GM23248 (cell line): ENCODE results near the gene MAFB. TPM values are rescaled to one million over a fixed set of nuclear protein-coding genes. Genes with fewer than 3 reads are reported as not detected.

Source experiments
- DNase-seq: peaks from one replicate; pipeline ENCODE4 v3.0.0-alpha.2; 2015
- H2AFZ ChIP-seq: fragments of 200-600 bp; sonication (generic); 2 replicates; pipeline ENCODE4 v1.6.1; 2016; ENCODE audit warnings: antibody characterized with exemption
- H3F3A ChIP-seq: fragments of 200-600 bp; sonication (generic); 2 replicates; pipeline ENCODE4 v1.6.1; 2016; ENCODE audit warnings: mild to moderate bottlenecking, antibody characterized with exemption, mixed run types; ENCODE audit not compliant: insufficient read depth
- H3K27ac ChIP-seq: fragments of 200-600 bp; sonication (generic); 2 replicates; pipeline ENCODE4 v1.5.1; 2016; ENCODE audit warnings: mild to moderate bottlenecking
- H3K27me3 ChIP-seq: fragments of 200-600 bp; sonication (generic); replicated peaks from 2 replicates; pipeline ENCODE4 v1.6.1; 2016; ENCODE audit warnings: mild to moderate bottlenecking; ENCODE audit not compliant: insufficient read depth
- H3K36me3 ChIP-seq: fragments of 200-600 bp; sonication (generic); 2 replicates; pipeline ENCODE4 v1.6.1; 2016; ENCODE audit warnings: low read depth, mild to moderate bottlenecking
- H3K4me1 ChIP-seq: fragments of 200-600 bp; sonication (generic); 2 replicates; pipeline ENCODE4 v1.6.1; 2016; ENCODE audit warnings: mild to moderate bottlenecking; ENCODE audit not compliant: insufficient read depth
- H3K4me2 ChIP-seq: fragments of 200-600 bp; sonication (generic); one replicate; pipeline ENCODE4 v1.6.1; 2016; ENCODE audit warnings: mild to moderate bottlenecking; ENCODE audit not compliant: unreplicated experiment
- H3K4me3 ChIP-seq: fragments of 200-600 bp; sonication (generic); 2 replicates; pipeline ENCODE4 v1.5.1; 2016; ENCODE audit warnings: mild to moderate bottlenecking
- H3K79me2 ChIP-seq: fragments of 200-600 bp; sonication (generic); 2 replicates; pipeline ENCODE4 v1.6.1; 2016; ENCODE audit warnings: mild to moderate bottlenecking; ENCODE audit not compliant: insufficient read depth
- H3K9ac ChIP-seq: fragments of 200-600 bp; sonication (generic); 2 replicates; pipeline ENCODE4 v1.6.1; 2016; ENCODE audit warnings: mild to moderate bottlenecking
- H3K9me2 ChIP-seq: fragments of 200-600 bp; sonication (generic); 2 replicates; pipeline ENCODE4 v1.6.1; 2016; ENCODE audit warnings: mixed run types, mild to moderate bottlenecking, moderate library complexity; ENCODE audit not compliant: insufficient read depth
- H3K9me3 ChIP-seq: fragments of 200-600 bp; sonication (generic); one replicate; pipeline ENCODE4 v1.6.1; 2017; ENCODE audit warnings: low read depth
- H4K20me1 ChIP-seq: fragments of 200-600 bp; sonication (generic); 2 replicates; pipeline ENCODE4 v1.6.0; 2016; ENCODE audit not compliant: insufficient read depth
- EZH2 ChIP-seq: fragments of 200-600 bp; sonication (generic); IDR thresholded peaks from 2 replicates; pipeline ENCODE4 v1.6.1; 2018; ENCODE audit warnings: antibody characterized with exemption, mild to moderate bottlenecking; ENCODE audit not compliant: insufficient read depth, poor library complexity, severe bottlenecking
- EZH2phosphoT487 ChIP-seq: fragments of 200-600 bp; sonication (generic); IDR thresholded peaks from 2 replicates; pipeline ENCODE4 v1.6.1; 2018; ENCODE audit warnings: antibody characterized with exemption, moderate library complexity, mild to moderate bottlenecking, low read depth; ENCODE audit not compliant: insufficient read depth
- WGBS, 2 experiments: methylation state at CpG; one replicate each; pipeline ENCODE4 v1.1.6; 2015 to 2017; ENCODE audit warnings: low lambda C conversion rate in 2 of 2, low coverage in 1 of 2; ENCODE audit errors: missing lambda C conversion rate in 2 of 2; 5-methylcytosine and 5-hydroxymethylcytosine counted together
- in situ Hi-C: fragments of 300-500 bp; cut with MboI; formaldehyde crosslinking; loops from 2 replicates; pipeline ENCODE4 v1.15.0; 2020
- polyA plus RNA-seq: library from polyadenylated mRNA; unstranded; fragments of >200 nt; fragmentation: Nextera tagmentation; extraction: Ambion mirVana; gene quantifications from 2 replicates; pipeline ENCODE4 v1.2.1, GENCODE V29; 2016
- total RNA-seq: library from RNA; depleted of rRNA; stranded (reverse); fragments of >200 nt; shearing (Covaris generic); gene quantifications from 2 replicates; pipeline ENCODE4 v1.2.3, GENCODE V29; 2014

Gene MAFB
- total and polyA plus RNA-seq, 2 experiments from 2014 or later, result 1.9 to 3.8 TPM

DNA sequence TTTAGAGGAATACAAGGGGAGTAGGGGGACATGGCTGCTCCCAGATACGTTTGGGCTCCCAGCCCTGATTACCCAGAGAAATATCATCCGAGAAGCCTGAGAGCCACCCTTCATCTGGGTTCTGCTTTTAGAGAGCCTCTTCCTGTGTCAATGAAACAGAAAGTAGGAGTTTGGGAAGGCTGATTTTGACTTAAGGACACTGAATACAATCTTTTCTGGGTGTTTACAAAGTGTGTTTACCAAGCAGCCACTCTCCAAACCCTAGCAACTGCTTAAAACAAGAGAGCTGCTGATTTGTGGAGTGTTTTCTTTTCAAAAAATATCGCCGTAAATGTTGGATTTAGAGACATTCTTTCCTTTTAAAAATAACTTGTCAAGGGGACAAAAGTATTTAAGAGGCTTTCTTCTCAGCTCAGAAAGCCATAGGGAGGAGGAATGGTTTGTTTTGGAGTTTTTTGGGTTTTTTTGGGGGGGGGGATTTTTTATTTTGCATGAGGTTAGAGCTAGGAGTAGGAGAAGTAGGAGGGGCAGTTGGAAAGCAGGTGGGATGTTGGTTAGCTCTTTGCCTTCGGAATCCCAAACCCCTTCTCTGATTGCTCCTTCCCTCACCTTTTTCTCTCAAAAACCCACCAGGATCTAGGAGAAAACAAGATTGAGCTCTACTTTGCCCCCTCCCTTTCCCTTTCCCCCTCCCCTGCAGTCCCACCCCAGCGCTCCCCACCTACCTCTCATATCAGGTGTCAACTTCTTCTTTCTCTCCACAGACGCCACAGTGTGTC lies 12.4 kb downstream of the MAFB start:
- WGBS, 2 experiments, result 37% methylated on average over 7 of the region's 7 CpGs
- H3K4me2 ChIP-seq, result no peak overlapping the region
- H4K20me1 ChIP-seq, result no peaks in the 10 kb centered on the region
- no peak overlapping the region for H3K4me3 ChIP-seq
- H3K36me3 ChIP-seq, result no peaks in the 10 kb centered on the region
- H3K79me2 ChIP-seq, result no peaks in the 10 kb centered on the region
- H2AFZ ChIP-seq, result peak overlapping the region; percentile 69; the same call in 1 of the 2 replicates
- no peak overlapping the region for H3K9ac ChIP-seq
- in situ Hi-C loops, result no loop called here
- peaks cover 4% of the 10 kb centered on the region; the same call in 1 of the 2 replicates for H3K27me3 ChIP-seq
- no peaks in the 10 kb centered on the region for H3K4me1 ChIP-seq
- TF ChIP-seq EZH2phosphoT487, result no peak
- no peak for TF ChIP-seq EZH2
- H3K9me2 ChIP-seq, result no peaks in the 10 kb centered on the region
- no peaks in the 10 kb centered on the region for H3F3A ChIP-seq
- H3K9me3 ChIP-seq, result no peaks in the 10 kb centered on the region
- no peak for DNase-seq
- no peak overlapping the region for H3K27ac ChIP-seq

DNA sequence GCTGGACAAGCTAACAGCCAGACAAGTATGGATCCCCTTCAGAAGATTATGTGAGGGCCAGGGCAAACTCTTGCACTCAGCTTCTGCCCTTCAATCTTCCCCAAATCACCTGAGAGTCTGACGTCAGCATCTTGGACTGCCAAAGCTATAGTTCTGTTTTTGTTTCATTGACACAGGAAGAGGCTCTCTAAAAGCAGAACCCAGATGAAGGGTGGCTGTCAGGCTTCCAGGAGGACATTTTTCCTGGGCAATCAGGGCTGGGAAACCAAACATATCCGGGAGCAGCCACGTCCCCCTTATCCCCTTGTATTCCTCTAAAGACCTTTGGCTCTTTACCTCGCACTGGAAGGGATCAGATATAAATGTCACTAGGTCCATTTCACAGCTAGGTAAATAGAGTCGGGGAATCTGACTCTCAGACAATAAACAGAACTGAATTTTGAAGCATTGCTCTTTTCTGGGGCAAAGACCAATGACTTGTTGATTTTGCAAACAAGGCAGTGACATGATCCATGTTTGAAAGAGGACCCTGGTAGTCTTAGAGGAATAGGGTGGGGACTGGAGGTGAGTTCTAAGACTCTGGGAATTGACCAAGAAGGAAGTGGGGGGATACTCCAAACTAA lies 13.3 kb downstream of the MAFB start:
- Histone ChIP-seq H3K4me2 (no peak overlapping the region), H3K9me2 (no peaks in the 10 kb centered on the region), H3K4me3 (no peak overlapping the region), H3K4me1 (no peaks in the 10 kb centered on the region), H3K27me3 (peaks cover 4% of the 10 kb centered on the region; the same call in 1 of the 2 replicates), H3K79me2 (no peaks in the 10 kb centered on the region), H3F3A (no peaks in the 10 kb centered on the region), H3K36me3 (no peaks in the 10 kb centered on the region), H3K27ac (no peak overlapping the region), H3K9me3 (no peaks in the 10 kb centered on the region), H4K20me1 (no peaks in the 10 kb centered on the region), H3K9ac (no peak overlapping the region), H2AFZ (no peak overlapping the region)
- WGBS, 2 experiments, result 63 to 73% methylated on average over 5 of the region's 5 CpGs
- DNase-seq, result no peak
- in situ Hi-C loops, result no loop called here
- TF ChIP-seq EZH2phosphoT487 (no peak), EZH2 (no peak)

- Histone ChIP-seq H3K9me3 (no peaks in the 10 kb centered on the region), H3K36me3 (no peaks in the 10 kb centered on the region), H3K9me2 (no peaks in the 10 kb centered on the region), H3K9ac (no peak overlapping the region), H3K4me2 (no peak overlapping the region), H3K27ac (no peak overlapping the region), H2AFZ (no peak overlapping the region), H3K79me2 (no peaks in the 10 kb centered on the region), H3F3A (peaks cover 6% of the 10 kb centered on the region; the same call in 1 of the 2 replicates), H3K4me3 (no peak overlapping the region), H3K27me3 (peaks cover 3% of the 10 kb centered on the region; the same call in 1 of the 2 replicates), H4K20me1 (no peaks in the 10 kb centered on the region), H3K4me1 (peaks cover 7% of the 10 kb centered on the region; the same call in 1 of the 2 replicates)
- in situ Hi-C loops, result no loop called here
- DNase-seq, result no peak
- no peak for TF ChIP-seq EZH2
- TF ChIP-seq EZH2phosphoT487, result no peak
Measured at GRCh38 chr20:40673442-40673841, 15.6 kb downstream of the MAFB start.

GRCh38 chr20:40672095-40672494 lies 16.9 kb downstream of the MAFB start:
- Histone ChIP-seq H3K9me3 (no peaks in the 10 kb centered on the region), H2AFZ (no peak overlapping the region), H3K36me3 (no peaks in the 10 kb centered on the region), H3F3A (peaks cover 6% of the 10 kb centered on the region; the same call in 1 of the 2 replicates), H3K4me3 (no peak overlapping the region), H3K27me3 (no peaks in the 10 kb centered on the region; the same call in 1 of the 2 replicates), H3K4me1 (peaks cover 7% of the 10 kb centered on the region; the same call in 1 of the 2 replicates), H3K9ac (no peak overlapping the region), H3K27ac (no peak overlapping the region), H3K4me2 (no peak overlapping the region), H3K79me2 (no peaks in the 10 kb centered on the region), H3K9me2 (no peaks in the 10 kb centered on the region), H4K20me1 (no peaks in the 10 kb centered on the region)
- DNase-seq, result no peak
- no peak for TF ChIP-seq EZH2phosphoT487
- TF ChIP-seq EZH2, result no peak
- in situ Hi-C loops, result no loop called here
- 79 to 90% methylated on average over 2 of the region's 2 CpGs for WGBS, 2 experiments
